Activated naive CD8-positive, alpha-beta T cell treated with anti-CD3 and anti-CD28 coated beads, Interleukin-2, amount 50 U/mL, for 16 hours (primary cell): Measurements from ENCODE around the gene ALDH7A1.

Source experiments
- DNase-seq: peaks from one replicate; pipeline ENCODE4 v3.0.0-alpha.2; 2020; ENCODE audit warnings: low read depth, low spot score

Gene ALDH7A1

GRCh38 chr5:126509339-126509738 is 85.7 kb downstream of the ALDH7A1 start:
- no peak for DNase-seq

GRCh38 chr5:126508962-126509279 is 86.1 kb downstream of the ALDH7A1 start:
- no peak for DNase-seq

- no peak for DNase-seq
These were observed 86.6 kb downstream of the ALDH7A1 start for GRCh38 chr5:126508251-126508961.

- no peak for DNase-seq
These were observed 88.9 kb downstream of the ALDH7A1 start for GRCh38 chr5:126506079-126506478.

GRCh38 chr5:126503602-126504104 is 91.4 kb downstream of the ALDH7A1 start:
- no peak for DNase-seq

- DNase-seq: no peak
These were observed 93.6 kb downstream of the ALDH7A1 start for GRCh38 chr5:126501448-126501847.

GRCh38 chr5:126499853-126500342 is 95.1 kb downstream of the ALDH7A1 start:
- no peak for DNase-seq

- no peak for DNase-seq
These were observed 95.7 kb downstream of the ALDH7A1 start for GRCh38 chr5:126499278-126499677.

- no peak for DNase-seq
These were observed 97.5 kb downstream of the ALDH7A1 start for GRCh38 chr5:126497506-126497905.

- DNase-seq: no peak
These were observed 100.6 kb downstream of the ALDH7A1 start for GRCh38 chr5:126494393-126494792.

- no peak for DNase-seq
These were observed 102.1 kb downstream of the ALDH7A1 start for GRCh38 chr5:126492939-126493338.

GRCh38 chr5:126490167-126490940 is 104.7 kb downstream of the ALDH7A1 start:
- DNase-seq: no peak

- DNase-seq: no peak
These were observed 106.5 kb downstream of the ALDH7A1 start for GRCh38 chr5:126488443-126489065.

- DNase-seq: no peak
These were observed 107.4 kb downstream of the ALDH7A1 start for GRCh38 chr5:126487596-126487995.

GRCh38 chr5:126486332-126486731 is 108.7 kb downstream of the ALDH7A1 start:
- no peak for DNase-seq

- DNase-seq: no peak
These were observed 110.8 kb downstream of the ALDH7A1 start for GRCh38 chr5:126484253-126484652.

- no peak for DNase-seq
These were observed 111.9 kb downstream of the ALDH7A1 start for GRCh38 chr5:126483156-126483555.

GRCh38 chr5:126482591-126482990 is 112.4 kb downstream of the ALDH7A1 start:
- no peak for DNase-seq

- no peak for DNase-seq
These were observed 113.8 kb downstream of the ALDH7A1 start for GRCh38 chr5:126481243-126481642.
